ENCODE measurements around the gene SMIM1.
"Not testable (repeated sequence)": the region's sequence is repeated elsewhere in the genome, so short reads cannot be mapped to it uniquely, and the experiment has no call there.

The SMIM1 gene

DNA sequence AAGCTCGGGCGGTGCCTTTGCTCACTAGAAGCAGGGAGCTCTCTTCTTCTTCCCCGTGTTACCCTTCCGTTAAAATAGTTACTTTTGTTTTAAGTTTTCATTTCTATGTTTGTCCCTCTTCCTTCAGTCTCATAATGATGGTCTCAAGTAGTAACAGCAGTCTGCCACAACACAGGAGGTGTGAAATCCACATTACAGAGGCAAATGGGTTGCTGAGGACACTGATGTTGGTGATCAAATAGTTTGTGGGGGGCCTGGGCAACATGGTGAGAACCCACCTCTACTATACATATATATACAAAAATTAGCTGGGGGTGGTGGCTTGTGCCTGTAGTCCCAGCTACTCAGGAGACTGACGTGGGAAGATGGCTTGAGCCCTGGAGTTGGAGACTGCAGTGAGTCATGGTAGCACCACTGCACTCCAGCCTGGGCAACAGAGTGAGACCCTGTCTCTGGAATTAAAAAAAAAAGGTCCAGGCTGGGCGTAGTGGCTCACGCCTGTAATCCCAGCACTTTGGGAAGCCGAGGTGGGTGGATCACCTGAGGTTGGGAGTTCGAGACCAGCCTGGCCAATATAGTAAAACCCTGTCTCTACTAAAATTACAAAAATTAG lies 37.7 kb downstream of the SMIM1 start:
- DNase-seq (ENCODE audit: low read depth); H3K4me3 ChIP-seq (ENCODE audit: low read length): not testable (repeated sequence)

DNA sequence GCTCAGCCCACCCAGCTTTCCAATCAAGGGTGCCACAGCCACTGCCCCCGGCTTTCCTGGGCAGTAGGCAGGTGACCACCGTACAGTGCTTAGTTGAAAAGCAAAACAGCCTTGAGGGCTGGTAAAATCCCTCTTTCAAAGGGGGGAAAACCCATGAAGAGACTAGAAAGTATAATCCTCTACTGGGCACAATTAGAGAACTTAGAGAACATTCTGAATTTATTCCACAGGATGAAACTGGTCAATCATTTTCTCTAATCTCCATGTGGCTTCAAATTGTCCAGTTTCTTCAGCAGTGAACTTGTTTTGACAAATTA lies 39.0 kb downstream of the SMIM1 start:
- H3K27me3 ChIP-seq (replicated peaks; ENCODE audit: control insufficient read depth, insufficient read depth, low read length), result no peaks in the 10 kb centered on the region
- H3K4me1 ChIP-seq (ENCODE audit: control insufficient read depth, insufficient read depth, low read length), result no peaks in the 10 kb centered on the region
- H3K36me3 ChIP-seq (ENCODE audit: control insufficient read depth, insufficient read depth, low read length, severe bottlenecking), result peaks cover 25% of the 10 kb centered on the region
- no peak overlapping the region for H3K4me3 ChIP-seq (ENCODE audit: low read length)
- no peak for DNase-seq (ENCODE audit: low read depth)
- H3K9me3 ChIP-seq (ENCODE audit: control insufficient read depth, low read length), result no peaks in the 10 kb centered on the region
- H3K9ac ChIP-seq (ENCODE audit: low read length), result no peak overlapping the region

More for the DNA sequence above, 37.7 kb downstream of the SMIM1 start:
- H3K9ac ChIP-seq (ENCODE audit: low read length); H3K9me3 ChIP-seq (ENCODE audit: control insufficient read depth, low read length); H3K4me1 ChIP-seq (ENCODE audit: control insufficient read depth, insufficient read depth, low read length); H3K27me3 ChIP-seq (replicated peaks; ENCODE audit: control insufficient read depth, insufficient read depth, low read length): not testable (repeated sequence)
- peaks cover 17% of the 10 kb centered on the region for H3K36me3 ChIP-seq (ENCODE audit: control insufficient read depth, insufficient read depth, low read length, severe bottlenecking)

DNA sequence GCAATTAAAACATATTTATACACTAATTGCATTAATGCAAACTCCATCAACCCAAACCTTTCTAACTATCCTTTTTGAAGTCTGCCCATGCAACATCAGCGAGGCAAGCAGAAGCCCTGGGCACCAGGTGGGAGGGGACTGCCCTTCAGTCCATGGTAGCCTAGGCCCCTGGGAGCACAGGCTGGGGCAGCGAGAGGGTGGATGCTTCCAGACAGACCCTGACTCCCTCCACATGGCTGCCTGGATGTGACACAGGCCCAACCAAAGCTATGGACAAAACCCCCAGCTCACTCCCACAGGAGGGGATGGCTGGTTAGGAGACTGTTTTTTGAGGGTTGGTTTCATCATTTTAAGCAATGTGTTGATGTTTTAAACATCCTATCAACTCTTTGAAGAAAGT lies 41.5 kb downstream of the SMIM1 start:
- H3K9ac ChIP-seq (ENCODE audit: low read length), result no peak overlapping the region
- H3K9me3 ChIP-seq (ENCODE audit: control insufficient read depth, low read length), result no peaks in the 10 kb centered on the region
- peaks cover 28% of the 10 kb centered on the region for H3K36me3 ChIP-seq (ENCODE audit: control insufficient read depth, insufficient read depth, low read length, severe bottlenecking)
- no peaks in the 10 kb centered on the region for H3K4me1 ChIP-seq (ENCODE audit: control insufficient read depth, insufficient read depth, low read length)
- no peaks in the 10 kb centered on the region for H3K27me3 ChIP-seq (replicated peaks; ENCODE audit: control insufficient read depth, insufficient read depth, low read length)
- no peak overlapping the region for H3K4me3 ChIP-seq (ENCODE audit: low read length)
- DNase-seq (ENCODE audit: low read depth), result no peak

DNA sequence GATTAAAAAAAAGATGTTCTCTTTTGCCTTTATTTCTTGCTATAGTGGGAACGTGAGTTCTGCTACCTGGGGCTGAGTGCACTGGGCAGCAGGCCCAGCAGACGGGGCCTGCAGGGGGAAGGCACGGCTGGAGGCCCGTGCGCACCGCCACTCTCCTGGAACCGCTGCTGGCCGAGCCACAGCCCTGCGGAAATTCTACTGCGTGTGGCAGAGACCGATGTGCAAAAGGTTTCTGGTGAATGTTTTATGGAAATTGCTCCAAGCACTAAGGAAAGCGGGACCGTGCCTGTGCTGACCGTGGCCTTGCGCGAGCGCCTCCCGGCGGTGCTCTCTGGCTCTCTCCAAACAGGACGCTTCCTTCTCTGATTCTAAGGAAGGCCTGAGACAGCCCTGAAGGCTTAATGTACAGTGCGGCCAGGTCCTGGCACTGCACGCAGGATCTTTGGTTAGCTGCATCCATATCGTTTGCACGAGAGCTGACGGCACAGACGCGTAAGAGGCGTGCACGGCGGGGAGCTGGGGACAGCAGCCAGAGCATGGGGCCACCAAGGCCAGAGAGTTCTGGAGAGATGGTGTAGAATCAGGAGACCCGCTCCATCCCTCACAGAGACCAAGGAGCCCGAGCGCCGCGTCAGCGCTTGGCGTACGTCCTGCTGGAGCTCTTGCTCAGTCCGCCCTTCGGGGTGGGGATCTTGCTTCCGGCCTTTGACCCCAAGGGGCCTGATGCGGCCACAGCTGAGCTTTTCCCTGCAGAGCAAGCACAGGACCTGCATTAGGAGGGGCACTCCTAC lies 42.4 kb downstream of the SMIM1 start:
- Histone ChIP-seq H3K27me3 (replicated peaks; ENCODE audit: control insufficient read depth, insufficient read depth, low read length) (no peaks in the 10 kb centered on the region), H3K9me3 (ENCODE audit: control insufficient read depth, low read length) (no peaks in the 10 kb centered on the region), H3K4me1 (ENCODE audit: control insufficient read depth, insufficient read depth, low read length) (no peaks in the 10 kb centered on the region), H3K4me3 (ENCODE audit: low read length) (no peak overlapping the region), H3K36me3 (ENCODE audit: control insufficient read depth, insufficient read depth, low read length, severe bottlenecking) (peaks cover 37% of the 10 kb centered on the region), H3K9ac (ENCODE audit: low read length) (no peak overlapping the region)
- DNase-seq (ENCODE audit: low read depth), result no peak

DNA sequence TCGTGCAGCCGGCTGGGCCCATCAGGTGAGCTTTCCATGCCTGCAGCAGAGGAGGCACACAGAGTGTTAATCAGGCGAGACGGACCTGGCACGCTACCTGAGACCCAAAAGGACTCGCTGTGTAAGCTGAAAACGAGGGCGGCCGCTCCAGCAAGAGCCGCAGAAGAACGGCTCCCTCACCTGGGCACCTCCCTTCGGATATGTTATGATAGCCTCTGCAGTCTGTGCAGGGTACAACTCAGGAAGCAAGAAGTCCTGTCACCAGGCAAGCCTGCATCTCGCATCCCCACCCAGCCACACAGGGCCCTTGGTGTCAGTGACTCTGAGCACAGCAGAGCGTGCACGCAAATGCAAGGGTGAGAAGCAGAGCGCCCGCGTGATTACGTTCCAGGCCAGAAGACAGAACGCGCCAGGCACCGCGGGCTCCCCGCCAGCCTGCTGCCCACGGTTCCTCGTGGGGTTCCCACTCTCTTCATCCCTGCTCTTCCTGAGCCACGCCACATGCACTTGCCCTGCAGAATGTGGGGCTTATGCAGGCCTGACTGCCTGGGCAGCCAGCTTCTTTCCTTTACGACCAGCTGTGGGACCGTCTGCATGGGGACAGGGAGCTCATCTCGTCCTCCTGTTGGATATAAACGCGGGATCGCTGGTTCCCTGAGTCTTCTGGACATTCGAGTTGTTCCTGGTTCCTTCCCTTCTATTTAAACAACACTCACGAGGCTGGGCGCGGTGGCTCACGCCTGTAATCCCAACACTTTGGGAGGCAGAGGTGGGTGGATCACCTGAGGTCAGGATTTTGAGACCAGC lies 44.0 kb downstream of the SMIM1 start:
- Histone ChIP-seq H3K36me3 (ENCODE audit: control insufficient read depth, insufficient read depth, low read length, severe bottlenecking) (peaks cover 52% of the 10 kb centered on the region), H3K4me1 (ENCODE audit: control insufficient read depth, insufficient read depth, low read length) (no peaks in the 10 kb centered on the region), H3K9me3 (ENCODE audit: control insufficient read depth, low read length) (no peaks in the 10 kb centered on the region), H3K9ac (ENCODE audit: low read length) (no peak overlapping the region), H3K27me3 (replicated peaks; ENCODE audit: control insufficient read depth, insufficient read depth, low read length) (no peaks in the 10 kb centered on the region), H3K4me3 (ENCODE audit: low read length) (no peak overlapping the region)
- no peak for DNase-seq (ENCODE audit: low read depth)

DNA sequence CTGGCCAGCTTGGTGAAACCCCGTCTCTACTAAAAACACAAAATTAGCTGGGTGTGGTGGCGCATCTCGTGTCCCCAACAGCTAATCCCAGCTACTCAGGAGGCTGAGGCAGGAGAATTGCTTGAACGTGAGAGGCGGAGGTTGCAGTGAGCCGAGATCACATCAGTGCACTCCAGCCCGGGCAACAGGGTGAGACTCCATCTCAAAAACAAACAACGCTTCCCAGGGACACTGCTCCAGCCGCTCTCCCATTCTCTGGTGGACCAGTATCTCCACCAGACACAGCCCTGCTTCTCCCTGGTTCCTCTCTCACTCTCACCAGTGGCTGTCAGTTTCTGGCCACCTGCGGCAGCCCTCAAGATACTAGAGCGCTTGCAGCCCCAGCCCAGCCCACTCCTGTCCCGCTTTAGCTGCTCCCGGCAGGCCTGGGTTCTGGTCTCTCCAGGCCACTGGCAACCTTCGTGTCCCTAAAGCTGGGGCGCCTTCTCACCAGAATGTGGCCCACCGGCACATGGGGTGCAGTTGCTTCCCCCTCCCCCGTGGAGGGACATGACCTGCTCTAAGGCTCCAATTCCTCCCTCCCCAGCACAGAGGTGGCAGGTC lies 44.7 kb downstream of the SMIM1 start:
- Histone ChIP-seq H3K27me3 (replicated peaks; ENCODE audit: control insufficient read depth, insufficient read depth, low read length) (no peaks in the 10 kb centered on the region), H3K4me3 (ENCODE audit: low read length) (no peak overlapping the region), H3K36me3 (ENCODE audit: control insufficient read depth, insufficient read depth, low read length, severe bottlenecking) (peaks cover 59% of the 10 kb centered on the region), H3K4me1 (ENCODE audit: control insufficient read depth, insufficient read depth, low read length) (no peaks in the 10 kb centered on the region), H3K9me3 (ENCODE audit: control insufficient read depth, low read length) (no peaks in the 10 kb centered on the region), H3K9ac (ENCODE audit: low read length) (no peak overlapping the region)
- no peak for DNase-seq (ENCODE audit: low read depth)

DNA sequence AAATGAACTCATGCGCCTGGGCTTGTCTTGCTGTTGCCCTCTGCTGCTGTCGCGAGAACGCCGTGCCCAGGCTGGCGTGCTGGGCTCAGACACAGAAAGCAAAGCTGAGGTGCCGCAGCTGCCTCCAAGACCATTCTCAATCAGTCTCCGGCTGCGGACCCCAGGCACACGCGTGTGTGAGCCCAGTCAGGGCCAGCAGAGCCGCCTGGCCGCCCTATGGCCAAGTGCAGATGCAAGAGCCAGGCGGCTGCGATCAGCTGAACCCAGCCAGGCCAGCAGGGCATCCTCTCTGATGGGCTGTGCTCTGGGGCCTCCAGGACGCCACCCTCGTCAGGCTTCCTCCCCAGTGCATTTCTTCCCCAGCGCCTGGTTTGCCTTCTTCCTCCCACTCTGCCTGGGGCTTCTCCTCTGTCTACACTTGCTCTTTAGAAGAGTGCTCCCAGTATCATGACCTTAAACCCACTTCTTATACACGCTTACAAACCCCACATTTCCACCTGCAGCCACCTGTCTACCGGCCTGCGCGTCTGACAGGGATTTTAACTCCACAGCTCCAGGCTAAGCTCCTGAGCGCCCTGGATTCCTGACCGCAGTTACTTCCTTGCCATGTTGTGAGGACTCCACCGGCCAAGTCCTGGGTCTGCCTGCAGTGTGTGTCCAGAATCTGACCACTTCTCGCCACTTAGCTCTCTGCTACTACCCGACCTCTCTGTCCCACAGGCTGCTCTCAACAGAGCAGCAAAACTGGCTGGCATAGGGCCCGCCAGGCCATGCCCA lies 45.5 kb downstream of the SMIM1 start:
- Histone ChIP-seq H3K9ac (ENCODE audit: low read length) (no peak overlapping the region), H3K4me3 (ENCODE audit: low read length) (no peak overlapping the region), H3K4me1 (ENCODE audit: control insufficient read depth, insufficient read depth, low read length) (no peaks in the 10 kb centered on the region), H3K36me3 (ENCODE audit: control insufficient read depth, insufficient read depth, low read length, severe bottlenecking) (peaks cover 67% of the 10 kb centered on the region), H3K9me3 (ENCODE audit: control insufficient read depth, low read length) (no peaks in the 10 kb centered on the region), H3K27me3 (replicated peaks; ENCODE audit: control insufficient read depth, insufficient read depth, low read length) (no peaks in the 10 kb centered on the region)
- DNase-seq (ENCODE audit: low read depth), result no peak

DNA sequence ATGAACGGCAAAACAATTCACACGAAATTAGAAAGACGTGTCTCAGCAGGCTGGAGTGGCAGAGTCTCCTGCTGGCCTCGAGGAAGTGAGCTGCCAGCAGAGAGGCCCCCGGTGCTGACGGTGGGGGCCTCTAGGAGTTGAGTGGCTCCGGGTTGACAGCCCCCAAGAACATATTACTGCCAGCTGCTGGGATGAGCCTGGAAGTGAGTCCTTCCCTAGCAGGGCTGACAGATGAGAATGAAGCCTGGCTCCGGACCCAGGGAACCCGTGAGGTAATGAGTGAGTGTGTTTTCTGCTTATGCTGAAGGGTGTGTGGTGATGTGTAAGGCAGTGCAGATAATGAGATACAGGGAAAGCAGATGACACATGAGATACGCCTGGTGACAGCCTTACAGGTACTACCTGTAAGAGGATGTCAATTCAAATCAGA lies 47.2 kb downstream of the SMIM1 start:
- H3K27me3 ChIP-seq (replicated peaks; ENCODE audit: control insufficient read depth, insufficient read depth, low read length), result no peaks in the 10 kb centered on the region
- H3K4me1 ChIP-seq (ENCODE audit: control insufficient read depth, insufficient read depth, low read length), result no peaks in the 10 kb centered on the region
- H3K9ac ChIP-seq (ENCODE audit: low read length), result no peak overlapping the region
- H3K4me3 ChIP-seq (ENCODE audit: low read length), result no peak overlapping the region
- DNase-seq (ENCODE audit: low read depth), result peak; percentile 5
- peaks cover 64% of the 10 kb centered on the region for H3K36me3 ChIP-seq (ENCODE audit: control insufficient read depth, insufficient read depth, low read length, severe bottlenecking)
- H3K9me3 ChIP-seq (ENCODE audit: control insufficient read depth, low read length), result no peaks in the 10 kb centered on the region

DNA sequence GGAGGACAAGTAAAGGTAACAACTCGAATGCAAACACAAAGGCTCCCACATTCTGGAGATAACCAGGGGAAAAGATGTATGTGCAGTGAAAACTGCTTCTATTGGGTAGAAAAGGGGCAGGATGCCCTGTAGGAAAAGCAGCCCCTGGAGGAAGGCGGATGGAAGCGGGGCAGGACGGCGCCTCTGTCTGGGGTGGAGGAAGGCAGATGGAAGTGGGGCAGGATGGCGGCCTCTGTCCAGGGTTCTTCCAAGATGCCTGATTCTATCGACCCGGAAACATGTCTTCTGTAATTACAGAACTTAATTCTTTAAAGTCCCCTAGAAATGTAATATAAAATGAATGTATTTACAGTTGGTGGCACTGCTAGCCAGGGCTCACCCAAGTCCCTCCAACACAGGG lies 47.8 kb downstream of the SMIM1 start:
- no peak for DNase-seq (ENCODE audit: low read depth)
- no peaks in the 10 kb centered on the region for H3K27me3 ChIP-seq (replicated peaks; ENCODE audit: control insufficient read depth, insufficient read depth, low read length)
- H3K9ac ChIP-seq (ENCODE audit: low read length), result no peak overlapping the region
- H3K9me3 ChIP-seq (ENCODE audit: control insufficient read depth, low read length), result no peaks in the 10 kb centered on the region
- peaks cover 62% of the 10 kb centered on the region for H3K36me3 ChIP-seq (ENCODE audit: control insufficient read depth, insufficient read depth, low read length, severe bottlenecking)
- H3K4me3 ChIP-seq (ENCODE audit: low read length), result no peak overlapping the region
- H3K4me1 ChIP-seq (ENCODE audit: control insufficient read depth, insufficient read depth, low read length), result no peaks in the 10 kb centered on the region

DNA sequence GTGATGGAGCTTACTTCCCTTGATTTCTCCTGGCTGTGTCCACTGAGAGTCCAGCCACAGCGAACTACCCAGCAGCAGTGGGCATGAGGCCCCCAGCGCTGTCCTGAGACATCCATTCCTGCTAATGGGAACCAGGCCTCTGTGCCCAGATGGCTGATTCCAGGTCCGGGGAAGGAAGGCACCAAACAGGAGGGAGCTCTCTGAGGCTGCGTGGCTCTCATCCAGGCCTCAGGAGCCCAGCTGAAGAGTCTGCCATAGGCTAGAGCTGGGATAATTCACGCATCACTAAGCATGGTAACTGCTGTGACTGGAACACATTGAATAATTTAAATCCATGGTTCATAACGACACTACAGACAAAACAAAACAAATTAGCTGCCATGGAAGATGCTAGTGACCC lies 48.5 kb downstream of the SMIM1 start:
- peaks cover 62% of the 10 kb centered on the region for H3K36me3 ChIP-seq (ENCODE audit: control insufficient read depth, insufficient read depth, low read length, severe bottlenecking)
- H3K9me3 ChIP-seq (ENCODE audit: control insufficient read depth, low read length), result no peaks in the 10 kb centered on the region
- no peak overlapping the region for H3K9ac ChIP-seq (ENCODE audit: low read length)
- H3K27me3 ChIP-seq (replicated peaks; ENCODE audit: control insufficient read depth, insufficient read depth, low read length), result no peaks in the 10 kb centered on the region
- no peak for DNase-seq (ENCODE audit: low read depth)
- H3K4me3 ChIP-seq (ENCODE audit: low read length), result no peak overlapping the region
- H3K4me1 ChIP-seq (ENCODE audit: control insufficient read depth, insufficient read depth, low read length), result no peaks in the 10 kb centered on the region
